HepG2 (cell line): ENCODE measurements around the gene ADARB1. TPM values are rescaled to one million over a fixed set of nuclear protein-coding genes. Genes with fewer than 3 reads are reported as not detected.

Experiments
- ATAC-seq: fragments of 200-7000 bp; cut with Tn5 transposase; 3 replicates; pipeline ENCODE4 v1.9.1; 2020; ENCODE audit warnings: mild to moderate bottlenecking, moderate library complexity
- BruUV-seq: library from RNA; stranded (reverse); fragments of 400-500 nt; replicated peaks from 2 replicates; lab custom pipeline; 2021; lab: Mats Ljungman, UMichigan
- CTCF ChIA-PET: fragments of 300-600 bp; formaldehyde crosslinking; extraction: SDS; loops from one replicate; lab custom pipeline; 2021; ENCODE audit warnings: low total read pairs, inconsistent platforms, low intra/inter-chr PET ratio; lab: Yijun Ruan, JAX
- POLR2A ChIA-PET: fragments of 350-600 bp; sonication (Branson Sonifier 250); formaldehyde crosslinking; loops from one replicate; lab custom pipeline; 2020; ENCODE audit warnings: antibody characterized with exemption, inconsistent platforms; lab: Yijun Ruan, JAX
- DNase-seq: peaks from one replicate; pipeline ENCODE4 v3.0.0-alpha.2; 2015; ENCODE audit warnings: low spot score
- FAIRE-seq: peaks from 3 replicates; lab custom pipeline; 2011; peaks lifted over from hg19 to GRCh38; lab: Jason Lieb, UNC
- H2AFZ ChIP-seq: one replicate; pipeline ENCODE4 v1.6.1; 2011; ENCODE audit warnings: low read length, inconsistent platforms
- H3K27ac ChIP-seq: fragments of 300-600 bp; 3 replicates; pipeline ENCODE4 v1.8.0; 2011; ENCODE audit warnings: mixed run types, mild to moderate bottlenecking, mixed read lengths, low read length, inconsistent platforms; ENCODE audit not compliant: insufficient read depth; ENCODE audit errors: extremely low read length
- H3K27me3 ChIP-seq, 2 experiments: fragments of 200-600 bp in 1 of 2; 2 replicates in 1 of 2; 3 replicates in 1 of 2; pipeline versions ENCODE4 v1.6.0 to v1.8.0; 2011; ENCODE audit warnings: low read length in 2 of 2, mild to moderate bottlenecking in 2 of 2, moderate library complexity in 2 of 2, inconsistent platforms in 1 of 2; ENCODE audit not compliant: insufficient read depth in 2 of 2, control insufficient read depth in 1 of 2
- H3K36me3 ChIP-seq, 2 experiments: fragments of 200-600 bp in 1 of 2; replicated peaks in 1 of 2; 2 replicates in 1 of 2; 3 replicates in 1 of 2; pipeline versions ENCODE4 v1.5.1 to v1.8.0; 2011; ENCODE audit warnings: low read length in 2 of 2, inconsistent platforms in 1 of 2; ENCODE audit not compliant: insufficient read depth in 2 of 2, control insufficient read depth in 1 of 2
- H3K4me1 ChIP-seq: 2 replicates; pipeline ENCODE4 v1.5.1; 2012; ENCODE audit warnings: low read length, inconsistent platforms; ENCODE audit not compliant: insufficient read depth
- H3K4me2 ChIP-seq: 2 replicates; pipeline ENCODE4 v1.6.0; 2011; ENCODE audit warnings: low read depth, low read length, inconsistent platforms
- H3K4me3 ChIP-seq, 3 experiments: fragments of 200-600 bp in 1 of 3; sonication (generic), shearing (Covaris generic) in 1 of 3; replicated peaks in 1 of 3; 2 replicates each; pipeline ENCODE4 v1.5.1; 2011 to 2016; ENCODE audit warnings: low read length in 3 of 3, inconsistent platforms in 2 of 3, low read depth in 2 of 3, mild to moderate bottlenecking in 2 of 3, control low read depth in 1 of 3, mixed read lengths in 1 of 3; ENCODE audit not compliant: insufficient read depth in 1 of 3
- H3K79me2 ChIP-seq: one replicate; pipeline ENCODE4 v1.6.1; 2011; ENCODE audit warnings: low read length, inconsistent platforms; ENCODE audit not compliant: insufficient read depth
- H3K9ac ChIP-seq: 2 replicates; pipeline ENCODE4 v1.6.0; 2011; ENCODE audit warnings: mild to moderate bottlenecking, low read depth, low read length, inconsistent platforms; ENCODE audit not compliant: insufficient read depth
- H3K9me3 ChIP-seq: 2 replicates; pipeline ENCODE4 v1.5.1; 2012; ENCODE audit warnings: mild to moderate bottlenecking, low read length
- H4K20me1 ChIP-seq: 2 replicates; pipeline ENCODE4 v1.6.0; 2011; ENCODE audit warnings: inconsistent platforms, mild to moderate bottlenecking, low read length, moderate library complexity; ENCODE audit not compliant: insufficient read depth
- E2F1 ChIP-seq: sonication (generic); formaldehyde crosslinking; IDR thresholded peaks from 2 replicates; pipeline ENCODE4 v1.5.0; 2020; ENCODE audit warnings: missing genetic modification reagents
- ELF4 ChIP-seq: sonication (generic); formaldehyde crosslinking; IDR thresholded peaks from 2 replicates; pipeline ENCODE4 v1.5.0; 2020; ENCODE audit warnings: missing genetic modification reagents, mild to moderate bottlenecking, moderate library complexity, borderline replicate concordance
- GATAD1 ChIP-seq: IDR thresholded peaks from 2 replicates; pipeline ENCODE4 v1.6.1; 2016; ENCODE audit warnings: missing genetic modification reagents, missing compliant biosample characterization
- GTF3A ChIP-seq: sonication (generic); formaldehyde crosslinking; conservative IDR thresholded peaks from 2 replicates; pipeline ENCODE4 v1.4.0; 2020; ENCODE audit warnings: mild to moderate bottlenecking, missing genetic modification reagents
- HCFC1 ChIP-seq: fragments of 150-350 bp; IDR thresholded peaks from 2 replicates; pipeline ENCODE4 v1.6.1; 2014; ENCODE audit warnings: low read depth, low read length
- HNF4G ChIP-seq, 2 experiments: sonication (generic) in 1 of 2; formaldehyde crosslinking in 1 of 2; IDR thresholded peaks; 2 replicates each; pipeline versions ENCODE4 v1.4.0 to v1.6.1; 2011 to 2020; ENCODE audit warnings: borderline replicate concordance in 2 of 2, low read depth in 2 of 2, mild to moderate bottlenecking in 2 of 2, low read length in 1 of 2, missing genetic modification reagents in 1 of 2, moderate library complexity in 1 of 2
- KLF9 ChIP-seq: IDR thresholded peaks from 2 replicates; pipeline ENCODE4 v1.6.1; 2016; ENCODE audit warnings: low read depth
- TOPORS ChIP-seq: sonication (generic); formaldehyde crosslinking; IDR thresholded peaks from 2 replicates; pipeline ENCODE4 v1.8.0; 2023; ENCODE audit warnings: mild to moderate bottlenecking, missing genetic modification reagents
- ZFP1 ChIP-seq: IDR thresholded peaks from 2 replicates; pipeline ENCODE4 v1.6.1; 2016
- ZNF343 ChIP-seq: sonication (generic); formaldehyde crosslinking; IDR thresholded peaks from 2 replicates; pipeline ENCODE4 v1.4.0; 2020; ENCODE audit warnings: mild to moderate bottlenecking, missing genetic modification reagents
- ZNF891 ChIP-seq: sonication (generic); formaldehyde crosslinking; IDR thresholded peaks from 2 replicates; pipeline ENCODE4 v1.5.0; 2020; ENCODE audit warnings: mild to moderate bottlenecking, missing genetic modification reagents
- WGBS: methylation state at CpG from one replicate; pipeline ENCODE4 v1.1.6; 2017; ENCODE audit warnings: low lambda C conversion rate; 5-methylcytosine and 5-hydroxymethylcytosine counted together
- in situ Hi-C: cut with HindIII; loops from 2 replicates; pipeline ENCODE4 v1.10.0; 2017; ENCODE audit warnings: low pct_unique_long_range_greater_than_20kb; ENCODE audit not compliant: extremely low pct_ligation_motif_present
- intact Hi-C: fragments of 100-400 bp; cut with micrococcal nuclease; formaldehyde crosslinking; loops from one replicate; pipeline ENCODE4 v1.10.0; 2022; ENCODE audit not compliant: unreplicated experiment
- polyA plus RNA-seq, 8 experiments: library from polyadenylated mRNA; depleted of rRNA in 3 of 8; stranded (reverse) in 7 of 8; unstranded in 1 of 8; fragments of >200 nt; fragmentation: Illumina TruSeq in 4 of 8; extraction: Trizol in 4 of 8; gene quantifications; 2 replicates each; pipeline versions ENCODE4 v1.2.1 to v1.2.3, GENCODE V29; 2011 to 2016; ENCODE audit warnings: low read depth in 4 of 8, missing spikeins in 1 of 8, mixed read lengths in 1 of 8; ENCODE audit not compliant: insufficient read depth in 1 of 8
- total RNA-seq, 5 experiments: library from RNA; depleted of rRNA; stranded (reverse); fragments of >200 nt; fragmentation: Illumina TruSeq; extraction: Trizol; gene quantifications; 2 replicates each; pipeline ENCODE4 v1.2.3, GENCODE V29; 2016; ENCODE audit warnings: low read depth in 1 of 5

Gene ADARB1
- total and polyA plus RNA-seq, 2 of the 13 experiments (the other 11 are each of a cell fraction or from before 2014, with no cell fraction given), result 6.6 to 10.0 TPM

DNA sequence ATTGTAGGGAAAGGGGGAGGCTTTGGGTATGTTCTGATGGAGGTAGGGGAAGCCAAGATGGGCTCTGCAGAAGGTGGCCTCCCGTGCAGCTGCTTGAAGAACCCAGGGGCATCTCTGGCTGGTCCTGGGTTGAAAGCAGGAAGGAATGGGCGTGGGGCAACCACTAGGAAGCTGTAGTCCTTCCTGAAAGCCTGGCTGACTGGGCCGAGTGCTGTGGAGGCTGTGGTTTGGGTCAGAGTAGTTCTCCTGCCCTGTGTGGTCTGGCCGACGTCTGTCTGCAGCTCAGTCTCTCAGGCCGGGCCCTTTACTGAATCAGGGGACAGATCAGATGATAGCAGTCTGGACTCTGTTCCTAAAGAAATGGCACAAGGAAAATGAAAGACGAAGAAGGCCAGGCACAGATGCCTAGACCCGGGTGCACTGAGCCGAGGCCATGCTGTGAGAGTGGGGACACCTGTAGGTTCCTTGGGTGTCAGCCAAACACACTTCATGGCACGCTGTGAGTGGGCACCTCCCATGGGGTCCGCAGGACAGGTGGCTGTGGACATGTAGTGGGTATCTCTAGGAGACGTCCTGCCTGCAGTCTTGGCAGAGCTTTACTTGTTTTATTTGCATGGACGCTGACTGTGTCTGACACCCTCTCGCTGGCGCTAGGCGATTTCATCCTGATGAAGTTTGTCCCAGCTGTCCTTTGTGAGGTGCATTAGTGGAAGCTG lies 126.4 kb downstream of the ADARB1 start:
- H3K36me3 ChIP-seq, result peaks cover 2 to 7% of the 10 kb centered on the region in 2 experiments; a peak in 2 of 5 replicates
- ChIA-PET POLR2A (no interaction called here), CTCF (no interaction called here)
- in situ Hi-C loops (no loop called here), intact Hi-C loops (no loop called here)
- no peak overlapping the region for H3K4me2 ChIP-seq
- no peak for TF ChIP-seq GATAD1
- TF ChIP-seq GTF3A (CRISPR knock-in tag), result no peak
- TF ChIP-seq E2F1 (CRISPR knock-in tag), result no peak
- TF ChIP-seq ZNF891 (CRISPR knock-in tag), result no peak
- no peak for TF ChIP-seq KLF9 (CRISPR knock-in tag)
- TF ChIP-seq TOPORS (CRISPR knock-in tag), result no peak
- TF ChIP-seq HNF4G (IDR thresholded peaks at IDR 0.05; ENCODE audit: borderline replicate concordance, low read depth, low read length), result no peak
- no peak for TF ChIP-seq HNF4G (CRISPR knock-in tag; IDR thresholded peaks at IDR 0.05; ENCODE audit: borderline replicate concordance, low read depth)
- TF ChIP-seq ELF4 (CRISPR knock-in tag), result no peak
- TF ChIP-seq HCFC1, result no peak
- no peak for TF ChIP-seq ZNF343 (CRISPR knock-in tag)
- no peak for TF ChIP-seq ZFP1
- BruUV-seq, result no TSS peak
- H2AFZ ChIP-seq, result no peak overlapping the region
- H3K4me3 ChIP-seq, result no peak overlapping the region
- FAIRE-seq, result no peak
- H3K9me3 ChIP-seq, result no peaks in the 10 kb centered on the region
- H4K20me1 ChIP-seq, result no peaks in the 10 kb centered on the region
- no peak overlapping the region for H3K27ac ChIP-seq
- no peak overlapping the region for H3K9ac ChIP-seq
- no peak for DNase-seq
- WGBS, result 93% methylated on average over 15 of the region's 16 CpGs
- H3K4me1 ChIP-seq, result no peaks in the 10 kb centered on the region
- no peaks in the 10 kb centered on the region for H3K27me3 ChIP-seq
- no peaks in the 10 kb centered on the region for H3K79me2 ChIP-seq
- no peak for ATAC-seq
